Measurements from ENCODE around the gene CCDC70. TPM values are rescaled to one million over a fixed set of nuclear protein-coding genes. Genes with fewer than 3 reads are reported as not detected.

Gene CCDC70
- total RNA-seq, 1 experiment from 2014 or later, result not detected

- POLR2A ChIA-PET, result no interaction called here
These were observed 16.0 kb upstream of the CCDC70 start for GRCh38 chr13:51845574-51846318.

DNA sequence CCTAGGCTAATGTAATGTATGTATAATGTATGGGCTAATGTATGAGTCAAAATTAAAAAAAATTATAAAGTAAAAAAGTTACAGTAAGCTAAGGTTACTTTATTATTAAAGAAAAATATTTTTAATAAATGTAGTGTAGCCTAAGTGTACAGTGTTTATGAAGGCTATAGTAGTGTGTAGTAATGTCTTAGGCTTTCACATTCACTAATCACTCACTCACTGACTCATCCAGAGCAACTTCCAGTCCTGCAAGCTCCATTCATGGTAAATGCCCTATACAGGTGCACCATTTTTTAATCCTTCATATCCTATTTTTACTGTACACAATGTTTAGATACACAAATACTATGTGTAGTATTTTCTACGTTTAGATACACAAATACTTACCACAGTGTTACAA lies 15.0 kb upstream of the CCDC70 start:
- POLR2A ChIA-PET, result no interaction called here
- ATAC-seq, result no peak
- CTCF ChIA-PET, result no interaction called here

More at GRCh38 chr13:51845574-51846318, 16.0 kb upstream of the CCDC70 start:
- peaks cover 13% of the 10 kb centered on the region for H3K9me3 Mint-ChIP-seq
- CTCF ChIA-PET, result interaction anchor here (0.5 to 2.4 kb wide), 23 partner anchors 8 to 282 kb away, joined by 3 to 18 read pairs (median 6); partner anchors contain the start of gene NEK5
- H3K36me3 Mint-ChIP-seq, result 0 out of 2 replicates have a peak, but pooled peaks cover 4% of the 10 kb centered on the region
- ATAC-seq (no peak), DNase-seq (ENCODE audit: low spot score) (no peak)
- peaks cover 4% of the 10 kb centered on the region; the same call in 1 of the 2 replicates for H3K4me1 Mint-ChIP-seq
- no peak overlapping the region for H3K4me3 Mint-ChIP-seq
- TF ChIP-seq KAT7 (CRISPR knock-in tag; IDR thresholded peaks at IDR 0.05; ENCODE audit: borderline replicate concordance) (no peak), GRHL2 (CRISPR knock-in tag; IDR thresholded peaks at IDR 0.05; ENCODE audit: insufficient replicate concordance, severe bottlenecking) (no peak), MAX (CRISPR knock-in tag; IDR thresholded peaks at IDR 0.05) (no peak)
- H3K27me3 Mint-ChIP-seq (ENCODE audit: low read depth), result no peaks in the 10 kb centered on the region; the same call in 1 of the 2 replicates
- H3K27ac Mint-ChIP-seq, result no peak overlapping the region

GRCh38 chr13:51848674-51849073 lies 13.1 kb upstream of the CCDC70 start:
- CTCF ChIA-PET, result interaction anchor here (0.6 to 1.3 kb wide), 3 partner anchors 10 to 445 kb away, joined by 4 to 5 read pairs (median 4); partner anchors contain the start of gene CCDC70
- 0 out of 2 replicates have a peak, but pooled peaks cover 4% of the 10 kb centered on the region for H3K36me3 Mint-ChIP-seq
- POLR2A ChIA-PET, result no interaction called here
- H3K4me3 Mint-ChIP-seq, result no peak overlapping the region
- no peak for ATAC-seq
- DNase-seq (ENCODE audit: low spot score), result no peak
- H3K9me3 Mint-ChIP-seq, result peaks cover 13% of the 10 kb centered on the region
- peaks cover 2% of the 10 kb centered on the region; the same call in 1 of the 2 replicates for H3K27me3 Mint-ChIP-seq (ENCODE audit: low read depth)
- H3K4me1 Mint-ChIP-seq, result peaks cover 4% of the 10 kb centered on the region; the same call in 1 of the 2 replicates
- H3K27ac Mint-ChIP-seq, result no peak overlapping the region
- TF ChIP-seq ERG (CRISPR knock-in tag; IDR thresholded peaks at IDR 0.05) (no peak), CBFB (CRISPR knock-in tag; IDR thresholded peaks at IDR 0.05; ENCODE audit: low read depth) (no peak), TP53 (CRISPR knock-in tag; IDR thresholded peaks at IDR 0.05) (no peak), ATF1 (CRISPR knock-in tag; IDR thresholded peaks at IDR 0.05) (no peak), CDX4 (CRISPR knock-in tag; IDR thresholded peaks at IDR 0.05; ENCODE audit: borderline replicate concordance) (no peak), ZNF416 (CRISPR knock-in tag; IDR thresholded peaks at IDR 0.05) (no peak), RORB (CRISPR knock-in tag; IDR thresholded peaks at IDR 0.05) (no peak), ZNF121 (CRISPR knock-in tag; IDR thresholded peaks at IDR 0.05) (no peak), GRHL2 (CRISPR knock-in tag; IDR thresholded peaks at IDR 0.05; ENCODE audit: insufficient replicate concordance, severe bottlenecking) (no peak), ZNF232 (CRISPR knock-in tag; IDR thresholded peaks at IDR 0.05) (no peak), FOXJ3 (CRISPR knock-in tag; IDR thresholded peaks at IDR 0.05; ENCODE audit: borderline replicate concordance) (no peak), GTF2I (CRISPR knock-in tag; conservative IDR thresholded peaks at IDR 0.05) (no peak), USF2 (CRISPR knock-in tag; IDR thresholded peaks at IDR 0.05) (no peak), STAT6 (CRISPR knock-in tag; conservative IDR thresholded peaks at IDR 0.05; ENCODE audit: low read depth) (no peak)
- TF ChIP-seq, protein P1, sequence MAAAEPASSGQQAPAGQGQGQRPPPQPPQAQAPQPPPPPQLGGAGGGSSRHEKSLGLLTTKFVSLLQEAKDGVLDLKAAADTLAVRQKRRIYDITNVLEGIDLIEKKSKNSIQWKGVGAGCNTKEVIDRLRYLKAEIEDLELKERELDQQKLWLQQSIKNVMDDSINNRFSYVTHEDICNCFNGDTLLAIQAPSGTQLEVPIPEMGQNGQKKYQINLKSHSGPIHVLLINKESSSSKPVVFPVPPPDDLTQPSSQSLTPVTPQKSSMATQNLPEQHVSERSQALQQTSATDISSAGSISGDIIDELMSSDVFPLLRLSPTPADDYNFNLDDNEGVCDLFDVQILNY (CRISPR knock-in tag; IDR thresholded peaks at IDR 0.05), result no peak
- TF ChIP-seq, protein P2, sequence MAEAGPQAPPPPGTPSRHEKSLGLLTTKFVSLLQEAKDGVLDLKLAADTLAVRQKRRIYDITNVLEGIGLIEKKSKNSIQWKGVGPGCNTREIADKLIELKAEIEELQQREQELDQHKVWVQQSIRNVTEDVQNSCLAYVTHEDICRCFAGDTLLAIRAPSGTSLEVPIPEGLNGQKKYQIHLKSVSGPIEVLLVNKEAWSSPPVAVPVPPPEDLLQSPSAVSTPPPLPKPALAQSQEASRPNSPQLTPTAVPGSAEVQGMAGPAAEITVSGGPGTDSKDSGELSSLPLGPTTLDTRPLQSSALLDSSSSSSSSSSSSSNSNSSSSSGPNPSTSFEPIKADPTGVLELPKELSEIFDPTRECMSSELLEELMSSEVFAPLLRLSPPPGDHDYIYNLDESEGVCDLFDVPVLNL (CRISPR knock-in tag; IDR thresholded peaks at IDR 0.05; ENCODE audit: borderline replicate concordance, low read depth), result no peak

More for the DNA sequence above, 15.0 kb upstream of the CCDC70 start:
- TF ChIP-seq, protein P3, sequence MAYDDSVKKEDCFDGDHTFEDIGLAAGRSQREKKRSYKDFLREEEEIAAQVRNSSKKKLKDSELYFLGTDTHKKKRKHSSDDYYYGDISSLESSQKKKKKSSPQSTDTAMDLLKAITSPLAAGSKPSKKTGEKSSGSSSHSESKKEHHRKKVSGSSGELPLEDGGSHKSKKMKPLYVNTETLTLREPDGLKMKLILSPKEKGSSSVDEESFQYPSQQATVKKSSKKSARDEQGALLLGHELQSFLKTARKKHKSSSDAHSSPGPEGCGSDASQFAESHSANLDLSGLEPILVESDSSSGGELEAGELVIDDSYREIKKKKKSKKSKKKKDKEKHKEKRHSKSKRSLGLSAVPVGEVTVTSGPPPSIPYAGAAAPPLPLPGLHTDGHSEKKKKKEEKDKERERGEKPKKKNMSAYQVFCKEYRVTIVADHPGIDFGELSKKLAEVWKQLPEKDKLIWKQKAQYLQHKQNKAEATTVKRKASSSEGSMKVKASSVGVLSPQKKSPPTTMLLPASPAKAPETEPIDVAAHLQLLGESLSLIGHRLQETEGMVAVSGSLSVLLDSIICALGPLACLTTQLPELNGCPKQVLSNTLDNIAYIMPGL (CRISPR knock-in tag; IDR thresholded peaks at IDR 0.05), result no peak
- no peak for TF ChIP-seq HMGA2 (CRISPR knock-in tag; IDR thresholded peaks at IDR 0.05)
- TF ChIP-seq NR3C1 (CRISPR knock-in tag; conservative IDR thresholded peaks at IDR 0.05; ENCODE audit: low read depth), result no peak
- no peak for TF ChIP-seq PRRX2 (CRISPR knock-in tag; IDR thresholded peaks at IDR 0.05)
- no peak for DNase-seq (ENCODE audit: low spot score)
- no peak overlapping the region for H3K4me3 Mint-ChIP-seq
- peaks cover 13% of the 10 kb centered on the region for H3K9me3 Mint-ChIP-seq
- no peak overlapping the region for H3K27ac Mint-ChIP-seq
- 0 out of 2 replicates have a peak, but pooled peaks cover 4% of the 10 kb centered on the region for H3K36me3 Mint-ChIP-seq
- H3K27me3 Mint-ChIP-seq (ENCODE audit: low read depth), result peaks cover 2% of the 10 kb centered on the region; the same call in 1 of the 2 replicates
- H3K4me1 Mint-ChIP-seq, result peaks cover 4% of the 10 kb centered on the region; the same call in 1 of the 2 replicates

Data from WTC11 (cell line).